Fibroblast of skin of scalp (primary cell): Measurements from ENCODE around the gene RAB39B. TPM values are rescaled to one million over a fixed set of nuclear protein-coding genes. Genes with fewer than 3 reads are reported as not detected.
"Not testable (repeated sequence)": the region's sequence is repeated elsewhere in the genome, so short reads cannot be mapped to it uniquely, and the experiment has no call there.

Experiments used
- DNase-seq: peaks from one replicate; pipeline ENCODE4 v3.0.0-alpha.2; 2013
- polyA plus RNA-seq, 2 experiments: library from polyadenylated mRNA; unstranded; fragments of 120-200 nt; gene quantifications; one replicate each; pipeline ENCODE4 v1.2.1, GENCODE V29; 2013; ENCODE audit not compliant: insufficient read length in 2 of 2

The RAB39B gene
- 3.1 TPM for polyA plus RNA-seq (2013, experiment 1 of 2; ENCODE audit: insufficient read length)
- 3.5 TPM for polyA plus RNA-seq (2013, experiment 2 of 2; ENCODE audit: insufficient read length)

GRCh38 chrX:155263854-155264628, at the start of gene RAB39B:
RAB39B (minus strand) TSS chrX:155264491; CDS start chrX:155264288, 203 bp downstream.
- peak; percentile 71 for DNase-seq

GRCh38 chrX:155313766-155314165, 49.5 kb upstream of the RAB39B start:
- DNase-seq, result no peak

GRCh38 chrX:155293771-155294170, 29.5 kb upstream of the RAB39B start:
- no peak for DNase-seq

GRCh38 chrX:155279873-155280272, 15.6 kb upstream of the RAB39B start:
- DNase-seq, result no peak

- DNase-seq, result no peak
Observed at GRCh38 chrX:155270969-155271368, 6.7 kb upstream of the RAB39B start.

- DNase-seq, result not testable (repeated sequence)
Observed at GRCh38 chrX:155267995-155268394, 3.7 kb upstream of the RAB39B start.

GRCh38 chrX:155266439-155266838, 2.1 kb upstream of the RAB39B start:
- no peak for DNase-seq

- DNase-seq, result no peak
Observed at GRCh38 chrX:155262970-155263754, 1.1 kb downstream of the RAB39B start.

- DNase-seq, result no peak
Observed at GRCh38 chrX:155259752-155260151, 4.5 kb downstream of the RAB39B start.

- DNase-seq, result no peak
Observed at GRCh38 chrX:155251391-155251790, 12.9 kb downstream of the RAB39B start.

GRCh38 chrX:155247497-155247896, 16.8 kb downstream of the RAB39B start:
- no peak for DNase-seq

- no peak for DNase-seq
Observed at GRCh38 chrX:155246748-155247147, 17.5 kb downstream of the RAB39B start.

- DNase-seq, result no peak
Observed at GRCh38 chrX:155242300-155242699, 22.0 kb downstream of the RAB39B start.

- DNase-seq, result no peak
Observed at GRCh38 chrX:155237719-155238118, 26.6 kb downstream of the RAB39B start.

GRCh38 chrX:155235891-155236290, 28.4 kb downstream of the RAB39B start:
- no peak for DNase-seq

- no peak for DNase-seq
Observed at GRCh38 chrX:155231163-155231562, 33.1 kb downstream of the RAB39B start.

- DNase-seq, result no peak
Observed at GRCh38 chrX:155225774-155226173, 38.5 kb downstream of the RAB39B start.

- not testable (repeated sequence) for DNase-seq
Observed at GRCh38 chrX:155223746-155224145, 40.5 kb downstream of the RAB39B start.

- DNase-seq, result no peak
Observed at GRCh38 chrX:155221351-155221750, 42.9 kb downstream of the RAB39B start.

- no peak for DNase-seq
Observed at GRCh38 chrX:155218777-155219176, 45.5 kb downstream of the RAB39B start.

- DNase-seq, result no peak
Observed at GRCh38 chrX:155216940-155217440, 47.3 kb downstream of the RAB39B start.

- peak; percentile 96 for DNase-seq
Observed at GRCh38 chrX:155216179-155216939, 47.9 kb downstream of the RAB39B start, which contains the start of gene VBP1. VBP1 (plus strand) TSS chrX:155216460; CDS start chrX:155216483, 23 bp downstream.
